ENCODE measurements around the gene ARPC1B. TPM values are rescaled to one million over a fixed set of nuclear protein-coding genes. Genes with fewer than 3 reads are reported as not detected.

Gene ARPC1B
- total and polyA plus RNA-seq, 2 of the 8 experiments (the other 6 are each of a cell fraction or from before 2014, with no cell fraction given) = 64.5 to 115 TPM

- no peaks in the 10 kb centered on the region for H3K23me2 ChIP-seq (ENCODE audit: low read depth, low read length)
- H3K18ac ChIP-seq (ENCODE audit: extremely low read depth, low read length) = no peak overlapping the region
- H4K8ac ChIP-seq (ENCODE audit: extremely low read depth, insufficient read depth, low read length) = no peak overlapping the region
- H3K4me2 ChIP-seq (ENCODE audit: insufficient read depth in 1 of 2, low read depth in 2 of 2, low read length in 2 of 2) = no peak overlapping the region
- H3K56ac ChIP-seq (replicated peaks; ENCODE audit: insufficient read length, low read depth, low read length) = no peak overlapping the region
- FAIRE-seq (no peak), DNase-seq (ENCODE audit: low read depth in 1 of 2, low spot score in 2 of 2) (no peak)
- H3K4me1 ChIP-seq (replicated peaks in 1 of 4; ENCODE audit: control insufficient read depth in 3 of 4, insufficient read depth in 4 of 4, low read length in 3 of 4) = no peaks in the 10 kb centered on the region; a peak in 1 of 7 replicates
- no peak overlapping the region for H3K4ac ChIP-seq (replicated peaks; ENCODE audit: insufficient read length, low read depth, low read length)
- H4K20me1 ChIP-seq (replicated peaks in 1 of 2; ENCODE audit: control insufficient read depth in 1 of 2, insufficient read depth in 2 of 2, low read length in 2 of 2) = peaks cover 3 to 8% of the 10 kb centered on the region in 2 experiments
- CTCF ChIA-PET (ENCODE audit: partially characterized antibody) = interaction anchor here (0.5 to 2.6 kb wide), 2 partner anchors 8 to 10 kb away, joined by 3 to 13 read pairs; no protein-coding TSS in a partner anchor
- no peak overlapping the region for H2AFZ ChIP-seq (ENCODE audit: low read length)
- whole genome bisulfite sequencing, 2 experiments (ENCODE audit: extremely low coverage in 1 of 2, insufficient coverage in 1 of 2, insufficient read length in 1 of 2, insufficient replicate concordance in 2 of 2, low coverage in 1 of 2, low lambda C conversion rate in 2 of 2, missing lambda C conversion rate in 1 of 2) = 89% methylated on average over 23 of the region's 24 CpGs; no CpG with 5 or more reads in 1 of the 2 experiments
- no peaks in the 10 kb centered on the region; a peak in 1 of 4 replicates for H3K9me3 ChIP-seq (ENCODE audit: insufficient read depth in 2 of 2, low read depth in 1 of 2, low read length in 1 of 2)
- H3K9ac ChIP-seq (replicated peaks in 1 of 4; ENCODE audit: extremely low read depth in 1 of 4, low read depth in 3 of 4, low read length in 3 of 4) = no peak overlapping the region
- no peak overlapping the region for H3K27ac ChIP-seq (ENCODE audit: low read depth, low read length)
- H3K23ac ChIP-seq (ENCODE audit: insufficient read length) = no peak overlapping the region
- no peak overlapping the region for H4K5ac ChIP-seq (ENCODE audit: insufficient read length, low read depth, low read length)
- no peak overlapping the region for H2BK12ac ChIP-seq (ENCODE audit: low read depth, low read length)
- POLR2A ChIA-PET (ENCODE audit: partially characterized antibody) = interaction anchor here (1.0 to 4.3 kb wide), 9 partner anchors 7 to 33 kb away, joined by 3 to 19 read pairs (median 6); partner anchors contain the start of genes BUD31, CPSF4, PDAP1 and PTCD1
- H3K14ac ChIP-seq (ENCODE audit: insufficient read length) = no peak overlapping the region
- H3K27me3 ChIP-seq (replicated peaks in 1 of 4; ENCODE audit: control insufficient read depth in 3 of 4, extremely low read depth in 1 of 4, insufficient read depth in 3 of 4, low read length in 3 of 4) = no peaks in the 10 kb centered on the region
- H3K79me2 ChIP-seq (ENCODE audit: control insufficient read depth in 1 of 2, insufficient read depth in 2 of 2, low read length in 2 of 2) = no peaks in the 10 kb centered on the region
- no peak overlapping the region for H3K4me3 ChIP-seq (ENCODE audit: extremely low read depth in 1 of 4, insufficient read depth in 2 of 4, low read depth in 3 of 4, low read length in 4 of 4)
- peaks cover 20 to 55% (median 46%) of the 10 kb centered on the region in 4 experiments for H3K36me3 ChIP-seq (ENCODE audit: control insufficient read depth in 2 of 4, insufficient read depth in 4 of 4, low read length in 3 of 4)
- no peak overlapping the region for H2BK15ac ChIP-seq (ENCODE audit: low read length)
- H3K79me1 ChIP-seq (ENCODE audit: low read depth, low read length) = no peaks in the 10 kb centered on the region; the same call in none of the 2 replicates
- no peak overlapping the region for H2BK120ac ChIP-seq (replicated peaks; ENCODE audit: low read depth, low read length)
- H2BK5ac ChIP-seq (ENCODE audit: low read depth, low read length) = no peak overlapping the region
- H4K91ac ChIP-seq (replicated peaks; ENCODE audit: insufficient read length, low read length) = no peak overlapping the region
- no peak overlapping the region for H2AK5ac ChIP-seq (ENCODE audit: low read depth, low read length)
- H2BK20ac ChIP-seq (ENCODE audit: low read length) = no peak overlapping the region
- no peak for TF ChIP-seq CTBP2 (IDR thresholded peaks at IDR 0.05; ENCODE audit: borderline replicate concordance, insufficient read depth, insufficient read length, low read length)
- TF ChIP-seq BCL11A (IDR thresholded peaks at IDR 0.05; ENCODE audit: low read depth in 2 of 2, low read length in 2 of 2) = no peak
- no peak for TF ChIP-seq SAP30 (IDR thresholded peaks at IDR 0.05; ENCODE audit: insufficient read depth, insufficient replicate concordance, low read length)
Observed at GRCh38 chr7:99424932-99425730, 50.6 kb downstream of the ARPC1B start.

Data from H1 (cell line).